SK-N-SH (cell line): ENCODE data around the gene PTGER1. TPM values are rescaled to one million over a fixed set of nuclear protein-coding genes. Genes with fewer than 3 reads are reported as not detected.

Experiments used
- CTCF ChIA-PET: fragments of 300-600, 350-600 bp; formaldehyde crosslinking; extraction: SDS; loops from one replicate; lab custom pipeline; 2021; lab: Yijun Ruan, JAX
- POLR2A ChIA-PET: fragments of 350-600 bp; sonication (Branson Sonifier 250); formaldehyde crosslinking; extraction: SDS; loops from one replicate; lab custom pipeline; 2020; ENCODE audit warnings: antibody characterized with exemption, inconsistent platforms; lab: Yijun Ruan, JAX
- DNase-seq: peaks from one replicate; pipeline ENCODE4 v3.0.0; 2012
- H2AFZ ChIP-seq: fragments of 200-600 bp; sonication (generic); 2 replicates; pipeline ENCODE4 v1.8.1; 2016; ENCODE audit warnings: antibody characterized with exemption, mild to moderate bottlenecking, low read depth
- H3F3A ChIP-seq: fragments of 200-600 bp; sonication (generic); replicated peaks from 2 replicates; pipeline ENCODE3; 2016; ENCODE audit warnings: antibody characterized with exemption, mild to moderate bottlenecking; ENCODE audit not compliant: insufficient read depth
- H3K27ac ChIP-seq, 2 experiments: fragments of 200-500 bp in 1 of 2; fragments of 200-600 bp in 1 of 2; sonication (Bioruptor generic) in 1 of 2; sonication (generic), shearing (Covaris generic) in 1 of 2; 2 replicates each; pipeline versions ENCODE4 v1.5.1 to v1.6.1; 2014 to 2016; ENCODE audit warnings: low read depth in 2 of 2, inconsistent platforms in 1 of 2, low read length in 1 of 2, mild to moderate bottlenecking in 1 of 2, mixed read lengths in 1 of 2
- H3K27me3 ChIP-seq: fragments of 200-600 bp; sonication (generic), shearing (Covaris generic); 2 replicates; pipeline ENCODE4 v1.6.1; 2016; ENCODE audit warnings: mixed run types; ENCODE audit not compliant: insufficient read depth
- H3K36me3 ChIP-seq, 2 experiments: fragments of 200-500 bp in 1 of 2; fragments of 200-600 bp in 1 of 2; sonication (Bioruptor generic) in 1 of 2; sonication (generic) in 1 of 2; replicated peaks in 1 of 2; 2 replicates each; pipeline versions ENCODE3 to v1.5.1; 2014 to 2016; ENCODE audit warnings: low read length in 1 of 2, mild to moderate bottlenecking in 1 of 2; ENCODE audit not compliant: insufficient read depth in 2 of 2, control insufficient read depth in 1 of 2
- H3K4me1 ChIP-seq, 2 experiments: fragments of 200-500 bp in 1 of 2; fragments of 200-600 bp in 1 of 2; sonication (Bioruptor generic) in 1 of 2; sonication (generic), shearing (Covaris generic) in 1 of 2; 2 replicates each; pipeline versions ENCODE4 v1.5.1 to v1.6.1; 2014 to 2016; ENCODE audit warnings: low read depth in 1 of 2, low read length in 1 of 2, mixed run types in 1 of 2; ENCODE audit not compliant: insufficient read depth in 2 of 2, control insufficient read depth in 1 of 2
- H3K4me2 ChIP-seq: fragments of 200-600 bp; sonication (generic), shearing (Covaris generic); 2 replicates; pipeline ENCODE4 v1.6.1; 2017; ENCODE audit warnings: mixed run types
- H3K4me3 ChIP-seq, 2 experiments: fragments of 200-500 bp in 1 of 2; fragments of 200-600 bp in 1 of 2; sonication (Bioruptor generic) in 1 of 2; sonication (generic), shearing (Covaris generic) in 1 of 2; 2 replicates each; pipeline versions ENCODE4 v1.5.1 to v1.8.1; 2014 to 2016; ENCODE audit warnings: low read depth in 2 of 2, inconsistent platforms in 1 of 2, low read length in 1 of 2, mild to moderate bottlenecking in 1 of 2, mixed read lengths in 1 of 2, moderate library complexity in 1 of 2
- H3K79me2 ChIP-seq: fragments of 200-600 bp; sonication (generic); 2 replicates; pipeline ENCODE4 v1.8.1; 2017; ENCODE audit warnings: mild to moderate bottlenecking; ENCODE audit not compliant: insufficient read depth
- H3K9ac ChIP-seq: fragments of 200-600 bp; sonication (generic); 2 replicates; pipeline ENCODE4 v1.6.1; 2017; ENCODE audit warnings: mixed run types
- H3K9me2 ChIP-seq: fragments of 200-600 bp; sonication (generic); 2 replicates; pipeline ENCODE4 v1.6.1; 2017; ENCODE audit warnings: mixed run types
- H3K9me3 ChIP-seq: fragments of 200-600 bp; sonication (generic); 2 replicates; pipeline ENCODE4 v1.6.1; 2017; ENCODE audit warnings: mixed run types, mild to moderate bottlenecking, moderate library complexity
- H4K20me1 ChIP-seq: fragments of 200-600 bp; sonication (generic); 2 replicates; pipeline ENCODE4 v1.6.1; 2017; ENCODE audit warnings: mild to moderate bottlenecking, mixed run types; ENCODE audit not compliant: insufficient read depth
- ELF1 ChIP-seq: IDR thresholded peaks from 2 replicates; pipeline ENCODE4 v1.4.0; 2012
- FOSL2 ChIP-seq: IDR thresholded peaks from 2 replicates; pipeline ENCODE4 v1.4.0; 2012; ENCODE audit warnings: low read depth, mild to moderate bottlenecking, moderate library complexity, borderline replicate concordance
- FOXM1 ChIP-seq: IDR thresholded peaks from 2 replicates; pipeline ENCODE4 v1.4.0; 2012; ENCODE audit warnings: low read depth, mild to moderate bottlenecking
- GABPA ChIP-seq: IDR thresholded peaks from 2 replicates; pipeline ENCODE4 v1.4.0; 2012; ENCODE audit warnings: low read depth, mild to moderate bottlenecking
- MXI1 ChIP-seq: IDR thresholded peaks from 2 replicates; pipeline ENCODE4 v1.6.1; 2012; ENCODE audit warnings: mild to moderate bottlenecking, low read depth, low read length, improper control_type of control experiment
- NFIC ChIP-seq: IDR thresholded peaks from 2 replicates; pipeline ENCODE4 v1.4.0; 2012; ENCODE audit warnings: borderline replicate concordance
- POLR2AphosphoS5 ChIP-seq: IDR thresholded peaks from 2 replicates; pipeline ENCODE4 v1.6.1; 2012; ENCODE audit warnings: low read depth, low read length
- RAD21 ChIP-seq: IDR thresholded peaks from 2 replicates; pipeline ENCODE4 v1.6.1; 2012; ENCODE audit warnings: mild to moderate bottlenecking, low read length
- RCOR1 ChIP-seq: fragments of 150-350 bp; IDR thresholded peaks from 2 replicates; pipeline ENCODE4 v1.6.1; 2017; ENCODE audit warnings: antibody characterized with exemption, low read length
- RFX5 ChIP-seq: IDR thresholded peaks from 2 replicates; pipeline ENCODE4 v1.6.1; 2012; ENCODE audit warnings: mild to moderate bottlenecking, improper control_type of control experiment, low read length
- RXRA ChIP-seq: IDR thresholded peaks from 2 replicates; pipeline ENCODE4 v1.4.0; 2012; ENCODE audit warnings: low read depth, mild to moderate bottlenecking, borderline replicate concordance
- SIN3A ChIP-seq: IDR thresholded peaks from 2 replicates; pipeline ENCODE4 v1.6.1; 2012; ENCODE audit warnings: low read depth, mild to moderate bottlenecking, low read length, moderate library complexity, borderline replicate concordance
- SMC3 ChIP-seq: IDR thresholded peaks from 2 replicates; pipeline ENCODE4 v1.6.1; 2012; ENCODE audit warnings: low read depth, low read length, improper control_type of control experiment
- TCF12 ChIP-seq: IDR thresholded peaks from 2 replicates; pipeline ENCODE4 v1.4.0; 2012
- TEAD4 ChIP-seq: IDR thresholded peaks from 2 replicates; pipeline ENCODE4 v1.4.0; 2012; ENCODE audit warnings: mild to moderate bottlenecking, borderline replicate concordance; ENCODE audit not compliant: insufficient read depth
- USF2 ChIP-seq: fragments of 150-350 bp; IDR thresholded peaks from 2 replicates; pipeline ENCODE4 v1.6.1; 2017; ENCODE audit warnings: antibody characterized with exemption, low read length, low read depth, borderline replicate concordance
- ZBTB33 ChIP-seq: IDR thresholded peaks from 2 replicates; pipeline ENCODE4 v1.4.0; 2012; ENCODE audit warnings: low read depth, borderline replicate concordance
- WGBS: methylation state at CpG from one replicate; pipeline ENCODE4 v1.1.6; 2017; ENCODE audit warnings: low lambda C conversion rate; 5-methylcytosine and 5-hydroxymethylcytosine counted together
- polyA plus RNA-seq, 3 experiments: library from polyadenylated mRNA; depleted of rRNA; stranded (reverse); fragments of >200 nt; gene quantifications; 2 replicates each; pipeline ENCODE4 v1.2.3, GENCODE V29; 2012

The PTGER1 gene
- polyA plus RNA-seq, 1 of the 3 experiments (the other 2 are of a cell fraction), result 6.0 TPM

GRCh38 chr19:14449321-14449720 lies 25.8 kb downstream of the PTGER1 start:
- H3K9ac ChIP-seq, result no peak overlapping the region
- ChIA-PET POLR2A (no interaction called here), CTCF (no interaction called here)
- no peaks in the 10 kb centered on the region for H3K4me1 ChIP-seq
- H3K27me3 ChIP-seq, result no peaks in the 10 kb centered on the region
- no peaks in the 10 kb centered on the region for H3K9me2 ChIP-seq
- no peak overlapping the region for H3K4me2 ChIP-seq
- no peaks in the 10 kb centered on the region for H3K9me3 ChIP-seq
- TF ChIP-seq POLR2AphosphoS5 (no peak), USF2 (no peak), TCF12 (no peak), ELF1 (no peak), ZBTB33 (no peak), SMC3 (no peak), RCOR1 (no peak), GABPA (no peak), FOSL2 (no peak), RFX5 (no peak), SIN3A (no peak), MXI1 (no peak), NFIC (no peak), RAD21 (no peak), RXRA (no peak), TEAD4 (no peak), FOXM1 (no peak)
- H4K20me1 ChIP-seq, result no peaks in the 10 kb centered on the region
- H2AFZ ChIP-seq, result no peak overlapping the region
- WGBS, result 81% methylated on average over 6 of the region's 6 CpGs
- H3K27ac ChIP-seq, result no peak overlapping the region
- DNase-seq, result no peak
- peaks cover 8% of the 10 kb centered on the region for H3F3A ChIP-seq
- H3K36me3 ChIP-seq, result peaks cover 34 to 37% of the 10 kb centered on the region in 2 experiments
- no peak overlapping the region for H3K4me3 ChIP-seq
- no peaks in the 10 kb centered on the region for H3K79me2 ChIP-seq

- H3K4me3 ChIP-seq, result no peak overlapping the region
- peaks cover 44 to 45% of the 10 kb centered on the region in 2 experiments for H3K36me3 ChIP-seq
- H3K4me2 ChIP-seq, result no peak overlapping the region
- WGBS, result 96% methylated on average over 7 of the region's 10 CpGs
- POLR2A ChIA-PET, result no interaction called here
- TF ChIP-seq RXRA, result no peak
- no peak for TF ChIP-seq RAD21
- H3K79me2 ChIP-seq, result peaks cover 4% of the 10 kb centered on the region; the same call in 1 of the 2 replicates
- peaks cover 0 to 3% of the 10 kb centered on the region in 2 experiments; a peak in 1 of 4 replicates for H3K4me1 ChIP-seq
- H3K27me3 ChIP-seq, result no peaks in the 10 kb centered on the region
- peaks cover 6% of the 10 kb centered on the region for H3F3A ChIP-seq
- DNase-seq, result no peak
- no peak overlapping the region for H3K27ac ChIP-seq
- H4K20me1 ChIP-seq, result no peaks in the 10 kb centered on the region
- H3K9me3 ChIP-seq, result no peaks in the 10 kb centered on the region
- no peak overlapping the region for H3K9ac ChIP-seq
- CTCF ChIA-PET, result interaction anchor here (1.0 to 1.1 kb wide), 2 partner anchors 33 to 39 kb away, joined by 3 to 4 read pairs; no protein-coding TSS in a partner anchor
- no peaks in the 10 kb centered on the region for H3K9me2 ChIP-seq
- no peak overlapping the region for H2AFZ ChIP-seq
Observed at GRCh38 chr19:14446336-14447036, 28.7 kb downstream of the PTGER1 start.
